Endothelial cell (in vitro differentiated cells): ENCODE results near the gene IL19. TPM values are rescaled to one million over a fixed set of nuclear protein-coding genes. Genes with fewer than 3 reads are reported as not detected.

Experiments
- DNase-seq: peaks from one replicate; pipeline ENCODE4 v3.0.0; 2021; ENCODE audit warnings: low spot score
- H3K27ac Mint-ChIP-seq: one replicate; pipeline ENCODE4 v1.8.0; 2021; ENCODE audit warnings: mixed read lengths, inconsistent platforms; ENCODE audit not compliant: unreplicated experiment
- H3K27me3 Mint-ChIP-seq: one replicate; pipeline ENCODE4 v1.8.0; 2021; ENCODE audit warnings: mild to moderate bottlenecking, moderate library complexity, mixed read lengths, inconsistent platforms; ENCODE audit not compliant: unreplicated experiment
- H3K36me3 Mint-ChIP-seq: one replicate; pipeline ENCODE4 v1.8.0; 2021; ENCODE audit warnings: mild to moderate bottlenecking, low read depth, mixed read lengths, inconsistent platforms; ENCODE audit not compliant: unreplicated experiment
- H3K4me1 Mint-ChIP-seq: one replicate; pipeline ENCODE4 v1.8.0; 2021; ENCODE audit warnings: mild to moderate bottlenecking, mixed read lengths, inconsistent platforms; ENCODE audit not compliant: unreplicated experiment
- H3K4me3 Mint-ChIP-seq: one replicate; pipeline ENCODE4 v1.8.0; 2021; ENCODE audit warnings: mild to moderate bottlenecking, mixed read lengths, inconsistent platforms; ENCODE audit not compliant: unreplicated experiment
- H3K9me3 Mint-ChIP-seq: one replicate; pipeline ENCODE4 v1.8.0; 2021; ENCODE audit warnings: mixed read lengths, inconsistent platforms; ENCODE audit not compliant: unreplicated experiment
- total RNA-seq: library from RNA; stranded (reverse); fragmentation: NEBNext Ultra II Directional; extraction: Animal tissue kit (Norgen Biotek cat#: 25700); gene quantifications from one replicate; pipeline ENCODE4 v1.2.1, GENCODE V29; 2021; ENCODE audit not compliant: unreplicated experiment
- TF ChIP-seq, protein P1 (sequence below): fragments of 200-600 bp; sonication (generic); IDR thresholded peaks from one replicate; pipeline ENCODE4 v1.5.0; 2021; ENCODE audit warnings: antibody characterized with exemption; ENCODE audit not compliant: unreplicated experiment

Gene IL19
- total RNA-seq, 1 donor from 2014 or later, result not detected

DNA sequence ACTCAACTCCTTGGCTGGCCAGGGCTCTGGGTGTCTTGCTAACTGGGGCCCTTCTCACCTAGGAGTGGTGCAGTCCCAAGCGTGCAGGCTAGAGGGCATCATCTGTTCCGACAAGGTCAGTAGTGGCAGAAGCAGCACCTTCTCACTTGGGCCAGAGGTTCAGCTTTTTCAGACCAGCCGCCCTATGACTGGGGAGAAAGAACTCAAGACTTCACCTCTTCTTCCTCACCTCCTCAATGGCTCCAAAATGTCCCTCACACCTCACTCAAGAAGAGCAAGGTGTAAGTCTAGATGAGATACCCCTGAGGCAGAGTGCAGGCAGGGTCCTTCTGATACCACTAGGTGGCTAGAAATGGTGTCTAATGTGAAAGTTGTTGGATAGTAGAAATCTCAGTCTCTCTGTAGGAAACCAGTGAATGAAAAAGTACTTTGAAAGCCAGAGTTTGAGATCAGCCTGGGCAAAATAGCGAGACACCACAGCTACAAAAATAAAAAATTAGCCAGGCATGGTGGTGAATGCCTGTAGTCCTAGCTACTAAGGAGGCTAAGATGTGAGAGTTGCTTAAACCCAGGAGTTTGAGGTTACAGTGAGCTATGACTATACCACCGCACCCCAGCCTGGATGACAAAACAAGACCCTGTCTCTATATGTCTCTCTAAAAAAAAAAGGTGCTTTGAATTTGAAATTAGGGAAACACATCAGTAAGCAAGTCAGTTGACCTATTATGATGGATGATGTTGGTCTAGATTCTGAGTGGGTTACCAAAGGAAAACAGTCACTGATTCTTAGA, 86.3 kb downstream of the IL19 start:
- no peaks in the 10 kb centered on the region for H3K36me3 Mint-ChIP-seq
- H3K27me3 Mint-ChIP-seq, result peaks cover 4% of the 10 kb centered on the region
- DNase-seq, result no peak
- TF ChIP-seq, protein P1, sequence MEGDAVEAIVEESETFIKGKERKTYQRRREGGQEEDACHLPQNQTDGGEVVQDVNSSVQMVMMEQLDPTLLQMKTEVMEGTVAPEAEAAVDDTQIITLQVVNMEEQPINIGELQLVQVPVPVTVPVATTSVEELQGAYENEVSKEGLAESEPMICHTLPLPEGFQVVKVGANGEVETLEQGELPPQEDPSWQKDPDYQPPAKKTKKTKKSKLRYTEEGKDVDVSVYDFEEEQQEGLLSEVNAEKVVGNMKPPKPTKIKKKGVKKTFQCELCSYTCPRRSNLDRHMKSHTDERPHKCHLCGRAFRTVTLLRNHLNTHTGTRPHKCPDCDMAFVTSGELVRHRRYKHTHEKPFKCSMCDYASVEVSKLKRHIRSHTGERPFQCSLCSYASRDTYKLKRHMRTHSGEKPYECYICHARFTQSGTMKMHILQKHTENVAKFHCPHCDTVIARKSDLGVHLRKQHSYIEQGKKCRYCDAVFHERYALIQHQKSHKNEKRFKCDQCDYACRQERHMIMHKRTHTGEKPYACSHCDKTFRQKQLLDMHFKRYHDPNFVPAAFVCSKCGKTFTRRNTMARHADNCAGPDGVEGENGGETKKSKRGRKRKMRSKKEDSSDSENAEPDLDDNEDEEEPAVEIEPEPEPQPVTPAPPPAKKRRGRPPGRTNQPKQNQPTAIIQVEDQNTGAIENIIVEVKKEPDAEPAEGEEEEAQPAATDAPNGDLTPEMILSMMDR, result peak; percentile 41
- H3K27ac Mint-ChIP-seq, result no peak overlapping the region
- H3K9me3 Mint-ChIP-seq, result no peaks in the 10 kb centered on the region
- H3K4me1 Mint-ChIP-seq, result no peaks in the 10 kb centered on the region
- no peak overlapping the region for H3K4me3 Mint-ChIP-seq

DNA sequence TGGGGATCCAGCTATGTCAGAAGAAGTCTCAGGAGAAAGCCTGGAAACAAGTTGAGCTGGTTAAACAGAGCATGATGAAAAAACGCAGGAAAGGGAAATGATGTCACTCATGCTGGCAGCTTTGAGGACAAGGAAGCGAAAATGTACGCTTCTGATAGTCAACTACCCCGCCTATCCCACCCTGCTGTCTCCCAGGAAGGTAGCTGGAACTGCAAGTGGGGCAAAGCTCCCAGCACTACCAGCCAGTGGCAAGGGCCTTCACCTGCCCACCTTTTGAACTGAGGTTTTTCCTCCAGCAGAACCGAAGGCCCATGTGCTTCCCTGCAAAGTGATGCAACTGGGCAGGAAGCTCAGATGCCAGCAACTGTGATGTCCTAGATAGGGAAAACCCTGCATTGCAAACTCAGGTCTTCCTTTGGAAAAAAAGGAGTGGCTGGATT, 88.5 kb downstream of the IL19 start:
- Mint-ChIP-seq H3K9me3 (no peaks in the 10 kb centered on the region), H3K36me3 (no peaks in the 10 kb centered on the region), H3K4me1 (no peaks in the 10 kb centered on the region), H3K4me3 (no peak overlapping the region), H3K27ac (no peak overlapping the region), H3K27me3 (peaks cover 4% of the 10 kb centered on the region)
- TF ChIP-seq, protein P1, result no peak
- no peak for DNase-seq

DNA sequence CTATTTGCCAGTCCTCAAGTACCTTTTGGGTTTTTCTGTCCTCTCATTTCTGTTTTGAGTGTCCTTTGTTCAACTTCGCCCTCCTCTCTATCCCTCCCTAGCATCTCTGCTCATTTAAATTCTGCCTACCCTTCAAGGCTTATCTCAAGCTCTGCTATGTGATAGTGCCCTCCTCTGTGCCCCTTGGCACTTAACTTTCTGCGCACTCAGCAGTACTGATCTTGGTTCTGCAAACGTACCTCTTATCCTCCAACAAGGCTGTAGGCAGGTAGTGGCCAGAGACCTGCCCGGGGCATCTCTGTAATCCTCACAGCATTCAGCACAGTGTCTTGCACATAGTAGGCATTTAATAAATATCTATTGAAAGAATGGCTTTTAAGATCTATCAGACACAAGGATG, 89.6 kb downstream of the IL19 start:
- H3K27ac Mint-ChIP-seq, result no peak overlapping the region
- peaks cover 3% of the 10 kb centered on the region for H3K27me3 Mint-ChIP-seq
- no peaks in the 10 kb centered on the region for H3K36me3 Mint-ChIP-seq
- H3K9me3 Mint-ChIP-seq, result no peaks in the 10 kb centered on the region
- DNase-seq, result no peak
- no peaks in the 10 kb centered on the region for H3K4me1 Mint-ChIP-seq
- TF ChIP-seq, protein P1, result no peak
- H3K4me3 Mint-ChIP-seq, result no peak overlapping the region

DNA sequence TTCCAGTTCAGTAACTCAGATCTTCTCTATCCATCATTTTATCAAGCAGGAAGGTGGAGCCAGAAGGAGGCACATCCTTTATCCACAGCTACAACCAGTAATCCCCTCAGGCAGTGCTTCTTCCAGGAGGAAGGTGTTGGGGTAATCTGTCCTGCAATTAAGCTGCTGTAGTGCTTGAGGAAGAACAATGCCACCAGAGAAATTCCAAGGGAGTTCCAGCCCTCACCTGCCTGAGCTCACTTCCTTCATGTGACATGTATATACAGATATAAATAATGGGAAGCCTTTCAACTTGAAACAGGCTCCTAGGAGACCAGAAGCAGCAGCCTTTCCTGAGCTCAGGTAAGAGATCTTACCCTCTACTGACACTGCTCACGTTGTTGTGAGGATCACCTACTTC, 92.7 kb downstream of the IL19 start:
- Mint-ChIP-seq H3K4me3 (no peak overlapping the region), H3K4me1 (no peaks in the 10 kb centered on the region), H3K36me3 (no peaks in the 10 kb centered on the region), H3K27me3 (peaks cover 4% of the 10 kb centered on the region), H3K27ac (no peak overlapping the region), H3K9me3 (no peaks in the 10 kb centered on the region)
- DNase-seq, result no peak
- TF ChIP-seq, protein P1, result no peak

DNA sequence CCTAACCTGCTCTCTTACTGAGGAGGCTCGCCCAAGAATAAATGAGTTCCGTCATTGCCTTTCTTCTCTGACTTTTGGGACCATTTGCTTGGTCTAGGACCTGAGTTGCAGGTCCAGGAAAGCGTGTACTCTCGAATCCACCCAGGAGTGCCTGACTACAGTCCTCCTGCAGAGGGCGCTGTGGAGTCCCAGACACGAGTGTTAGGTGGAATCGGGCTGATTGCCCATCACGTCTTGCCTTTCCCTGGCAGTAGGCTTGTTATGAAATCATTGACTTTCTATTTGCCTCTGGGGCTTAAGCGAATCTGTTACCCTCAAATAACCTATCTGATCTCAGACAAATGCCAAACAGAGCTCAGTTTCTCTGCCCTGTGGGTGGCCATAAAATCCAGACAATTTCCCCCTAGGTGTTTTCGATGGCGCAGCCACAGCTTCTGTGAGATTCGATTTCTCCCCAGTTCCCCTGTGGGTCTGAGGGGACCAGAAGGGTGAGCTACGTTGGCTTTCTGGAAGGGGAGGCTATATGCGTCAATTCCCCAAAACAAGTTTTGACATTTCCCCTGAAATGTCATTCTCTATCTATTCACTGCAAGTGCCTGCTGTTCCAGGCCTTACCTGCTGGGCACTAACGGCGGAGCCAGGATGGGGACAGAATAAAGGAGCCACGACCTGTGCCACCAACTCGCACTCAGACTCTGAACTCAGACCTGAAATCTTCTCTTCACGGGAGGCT, 94.5 kb downstream of the IL19 start, which contains the start of gene IL20:
IL20 (plus strand) TSS at position 685 of the 733 bp plus-strand sequence. CDS start 230 bp downstream, outside the sequence.
- H3K4me1 Mint-ChIP-seq, result no peaks in the 10 kb centered on the region
- H3K27ac Mint-ChIP-seq, result no peak within 1 kb of the TSS
- TF ChIP-seq, protein P1, result peak; percentile 95
- no peaks in the 10 kb centered on the region for H3K36me3 Mint-ChIP-seq
- no peaks in the 10 kb centered on the region for H3K9me3 Mint-ChIP-seq
- H3K27me3 Mint-ChIP-seq, result peaks cover 2% of the 10 kb centered on the region
- DNase-seq, result peak; percentile 88
- H3K4me3 Mint-ChIP-seq, result no peak within 1 kb of the TSS
